ENCODE data around the gene CORO2A. TPM values are rescaled to one million over a fixed set of nuclear protein-coding genes. Genes with fewer than 3 reads are reported as not detected.
"Not testable (repeated sequence)": the region's sequence is repeated elsewhere in the genome, so short reads cannot be mapped to it uniquely, and the experiment has no call there.

Gene CORO2A
- total RNA-seq, 1 donor from 2014 or later, result 2.4 TPM

- no peaks in the 10 kb centered on the region for H3K9me3 Mint-ChIP-seq
- Histone ChIP-seq H3K4me2 (peak within 1 kb of the TSS; percentile 75), H3K27ac (no peak within 1 kb of the TSS), H3K4me1 (no peaks in the 10 kb centered on the region), H3K4me3 (peak within 1 kb of the TSS; percentile 48), H3F3A (ENCODE audit: low read depth) (peaks cover 21% of the 10 kb centered on the region), H3K79me2 (ENCODE audit: low read depth) (no peaks in the 10 kb centered on the region), H3K27me3 (peaks cover 33% of the 10 kb centered on the region), H3K9ac (no peak within 1 kb of the TSS), H3K36me3 (no peaks in the 10 kb centered on the region), H3K9me3 (ENCODE audit: low read depth) (no peaks in the 10 kb centered on the region), H2AFZ (replicated peaks) (peak within 1 kb of the TSS; percentile 85), H4K20me1 (ENCODE audit: low read depth) (no peaks in the 10 kb centered on the region)
- H3K4me1 Mint-ChIP-seq, result peaks cover 6% of the 10 kb centered on the region
- H3K27me3 Mint-ChIP-seq (ENCODE audit: insufficient read depth, low read depth), result peaks cover 26% of the 10 kb centered on the region
- H3K36me3 Mint-ChIP-seq, result no peaks in the 10 kb centered on the region
- peak; percentile 80 for DNase-seq (ENCODE audit: low spot score)
- TF ChIP-seq, protein P1, sequence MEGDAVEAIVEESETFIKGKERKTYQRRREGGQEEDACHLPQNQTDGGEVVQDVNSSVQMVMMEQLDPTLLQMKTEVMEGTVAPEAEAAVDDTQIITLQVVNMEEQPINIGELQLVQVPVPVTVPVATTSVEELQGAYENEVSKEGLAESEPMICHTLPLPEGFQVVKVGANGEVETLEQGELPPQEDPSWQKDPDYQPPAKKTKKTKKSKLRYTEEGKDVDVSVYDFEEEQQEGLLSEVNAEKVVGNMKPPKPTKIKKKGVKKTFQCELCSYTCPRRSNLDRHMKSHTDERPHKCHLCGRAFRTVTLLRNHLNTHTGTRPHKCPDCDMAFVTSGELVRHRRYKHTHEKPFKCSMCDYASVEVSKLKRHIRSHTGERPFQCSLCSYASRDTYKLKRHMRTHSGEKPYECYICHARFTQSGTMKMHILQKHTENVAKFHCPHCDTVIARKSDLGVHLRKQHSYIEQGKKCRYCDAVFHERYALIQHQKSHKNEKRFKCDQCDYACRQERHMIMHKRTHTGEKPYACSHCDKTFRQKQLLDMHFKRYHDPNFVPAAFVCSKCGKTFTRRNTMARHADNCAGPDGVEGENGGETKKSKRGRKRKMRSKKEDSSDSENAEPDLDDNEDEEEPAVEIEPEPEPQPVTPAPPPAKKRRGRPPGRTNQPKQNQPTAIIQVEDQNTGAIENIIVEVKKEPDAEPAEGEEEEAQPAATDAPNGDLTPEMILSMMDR (IDR thresholded peaks at IDR 0.05), result peak; percentile 22
- TF ChIP-seq EZH2 (IDR thresholded peaks at IDR 0.05), result peak; percentile 69
- no peak for TF ChIP-seq EZH2phosphoT487 (IDR thresholded peaks at IDR 0.05)
- peak within 1 kb of the TSS; percentile 77 for H3K4me3 Mint-ChIP-seq
- no peak within 1 kb of the TSS for H3K27ac Mint-ChIP-seq
These were observed 73.5 kb downstream of the CORO2A start, which contains the start of gene TRIM14 for GRCh38 chr9:98118640-98119601. TSS of gene TRIM14 (minus strand) at chr9:98119222. CDS start at chr9:98119188, 34 bp downstream.

GRCh38 chr9:98117984-98118639 is 74.3 kb downstream of the CORO2A start:
- no peak overlapping the region for H3K9ac ChIP-seq
- H3K4me2 ChIP-seq, result peak overlapping the region; percentile 75
- Mint-ChIP-seq H3K9me3 (no peaks in the 10 kb centered on the region), H3K4me1 (peaks cover 6% of the 10 kb centered on the region), H3K4me3 (peak overlapping the region; percentile 77), H3K36me3 (no peaks in the 10 kb centered on the region), H3K27me3 (ENCODE audit: insufficient read depth, low read depth) (peaks cover 26% of the 10 kb centered on the region), H3K27ac (no peak overlapping the region)
- H3K4me3 ChIP-seq, result peak overlapping the region; percentile 48
- no peaks in the 10 kb centered on the region for H3K4me1 ChIP-seq
- peaks cover 33% of the 10 kb centered on the region for H3K27me3 ChIP-seq
- H2AFZ ChIP-seq (replicated peaks), result peak overlapping the region; percentile 85
- TF ChIP-seq, protein P1 (IDR thresholded peaks at IDR 0.05), result peak; percentile 7
- no peak for TF ChIP-seq EZH2phosphoT487 (IDR thresholded peaks at IDR 0.05)
- no peaks in the 10 kb centered on the region for H3K9me3 ChIP-seq (ENCODE audit: low read depth)
- peak; percentile 36 for DNase-seq (ENCODE audit: low spot score)
- H4K20me1 ChIP-seq (ENCODE audit: low read depth), result no peaks in the 10 kb centered on the region
- H3F3A ChIP-seq (ENCODE audit: low read depth), result peaks cover 21% of the 10 kb centered on the region
- no peak overlapping the region for H3K27ac ChIP-seq
- H3K79me2 ChIP-seq (ENCODE audit: low read depth), result no peaks in the 10 kb centered on the region
- no peaks in the 10 kb centered on the region for H3K36me3 ChIP-seq

DNA sequence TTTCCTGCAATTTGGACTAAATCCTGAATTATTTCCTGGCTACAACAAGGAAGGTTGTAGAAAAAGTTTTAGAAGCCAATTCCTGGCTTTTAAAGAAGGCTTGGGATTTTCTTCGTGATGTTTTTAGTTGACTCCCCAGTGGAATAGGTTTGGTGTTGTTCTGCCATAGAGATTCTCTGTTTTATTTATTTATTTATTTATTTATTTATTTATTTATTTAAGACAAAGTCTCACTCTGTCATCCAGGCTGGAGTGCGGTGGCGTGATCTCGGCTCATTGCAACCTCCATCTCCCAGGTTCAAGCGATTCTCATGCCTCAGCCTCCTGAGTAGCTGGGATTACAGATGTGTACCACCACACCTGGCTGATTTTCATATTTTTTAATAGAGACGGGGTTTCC is 75.3 kb downstream of the CORO2A start:
- not testable (repeated sequence) for H3K4me3 Mint-ChIP-seq; H3K9me3 ChIP-seq (ENCODE audit: low read depth); H3K4me1 Mint-ChIP-seq; H3K36me3 ChIP-seq; H4K20me1 ChIP-seq (ENCODE audit: low read depth); H3K9ac ChIP-seq; H3K27ac Mint-ChIP-seq; H3K36me3 Mint-ChIP-seq; H3K27ac ChIP-seq; H2AFZ ChIP-seq (replicated peaks); H3K4me3 ChIP-seq; DNase-seq (ENCODE audit: low spot score); H3K9me3 Mint-ChIP-seq; H3K4me1 ChIP-seq; H3K79me2 ChIP-seq (ENCODE audit: low read depth); H3K4me2 ChIP-seq
- Histone ChIP-seq H3F3A (ENCODE audit: low read depth) (peaks cover 21% of the 10 kb centered on the region), H3K27me3 (peaks cover 33% of the 10 kb centered on the region)
- H3K27me3 Mint-ChIP-seq (ENCODE audit: insufficient read depth, low read depth), result peaks cover 24% of the 10 kb centered on the region

All from neural progenitor cell (in vitro differentiated cells).